WTC11 (cell line): ENCODE results near the gene VEZT.

ENCODE experiments used
- IRF2 ChIP-seq: sonication (generic); formaldehyde crosslinking; IDR thresholded peaks from 2 replicates; pipeline ENCODE4 v1.8.0; 2022; ENCODE audit warnings: low read depth, missing genetic modification reagents, borderline replicate concordance
- TF ChIP-seq, protein P1 (sequence below): sonication (generic); formaldehyde crosslinking; IDR thresholded peaks from 2 replicates; pipeline ENCODE4 v1.8.1; 2022; ENCODE audit warnings: low read depth, missing genetic modification reagents, borderline replicate concordance
- TF ChIP-seq, protein P2 (sequence below): fragments of 200-600 bp; IDR thresholded peaks from 2 replicates; pipeline ENCODE4 v1.8.0; 2022; ENCODE audit warnings: antibody characterized with exemption
- TF ChIP-seq, protein P3 (sequence below): fragments of 250-450 bp; sonication (Bioruptor Pico); conservative IDR thresholded peaks from 2 replicates; pipeline ENCODE4 v1.9.0; 2021; ENCODE audit warnings: mild to moderate bottlenecking

DNA sequence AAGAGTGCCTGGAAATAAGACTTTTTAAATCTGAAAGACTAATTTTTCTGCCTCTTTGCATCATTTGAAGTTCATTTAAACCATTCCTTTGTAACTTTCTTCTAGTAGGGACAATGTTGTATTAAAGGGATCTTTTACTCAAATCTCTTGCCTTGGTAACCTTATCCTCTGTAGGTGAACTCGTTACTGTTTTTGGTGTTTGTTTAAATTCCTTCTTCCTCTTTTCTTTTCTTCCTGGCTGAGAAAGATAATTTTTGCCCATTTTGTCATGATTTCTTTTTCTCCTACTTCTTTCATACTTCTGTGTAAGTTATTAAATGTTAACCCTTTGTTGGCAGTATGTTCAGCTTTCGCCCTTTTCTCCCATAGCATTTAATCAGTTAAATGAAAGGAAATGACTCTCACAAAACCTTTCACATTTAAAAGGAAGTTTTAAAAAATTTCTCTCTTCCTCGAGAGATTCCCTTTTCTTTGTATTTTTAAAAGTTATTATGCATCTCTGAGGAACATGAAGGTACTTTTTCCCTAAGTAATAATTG, 10.3 kb downstream of the VEZT start:
- TF ChIP-seq, protein P1, sequence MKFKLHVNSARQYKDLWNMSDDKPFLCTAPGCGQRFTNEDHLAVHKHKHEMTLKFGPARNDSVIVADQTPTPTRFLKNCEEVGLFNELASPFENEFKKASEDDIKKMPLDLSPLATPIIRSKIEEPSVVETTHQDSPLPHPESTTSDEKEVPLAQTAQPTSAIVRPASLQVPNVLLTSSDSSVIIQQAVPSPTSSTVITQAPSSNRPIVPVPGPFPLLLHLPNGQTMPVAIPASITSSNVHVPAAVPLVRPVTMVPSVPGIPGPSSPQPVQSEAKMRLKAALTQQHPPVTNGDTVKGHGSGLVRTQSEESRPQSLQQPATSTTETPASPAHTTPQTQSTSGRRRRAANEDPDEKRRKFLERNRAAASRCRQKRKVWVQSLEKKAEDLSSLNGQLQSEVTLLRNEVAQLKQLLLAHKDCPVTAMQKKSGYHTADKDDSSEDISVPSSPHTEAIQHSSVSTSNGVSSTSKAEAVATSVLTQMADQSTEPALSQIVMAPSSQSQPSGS (CRISPR knock-in tag), result no peak
- TF ChIP-seq, protein P2, sequence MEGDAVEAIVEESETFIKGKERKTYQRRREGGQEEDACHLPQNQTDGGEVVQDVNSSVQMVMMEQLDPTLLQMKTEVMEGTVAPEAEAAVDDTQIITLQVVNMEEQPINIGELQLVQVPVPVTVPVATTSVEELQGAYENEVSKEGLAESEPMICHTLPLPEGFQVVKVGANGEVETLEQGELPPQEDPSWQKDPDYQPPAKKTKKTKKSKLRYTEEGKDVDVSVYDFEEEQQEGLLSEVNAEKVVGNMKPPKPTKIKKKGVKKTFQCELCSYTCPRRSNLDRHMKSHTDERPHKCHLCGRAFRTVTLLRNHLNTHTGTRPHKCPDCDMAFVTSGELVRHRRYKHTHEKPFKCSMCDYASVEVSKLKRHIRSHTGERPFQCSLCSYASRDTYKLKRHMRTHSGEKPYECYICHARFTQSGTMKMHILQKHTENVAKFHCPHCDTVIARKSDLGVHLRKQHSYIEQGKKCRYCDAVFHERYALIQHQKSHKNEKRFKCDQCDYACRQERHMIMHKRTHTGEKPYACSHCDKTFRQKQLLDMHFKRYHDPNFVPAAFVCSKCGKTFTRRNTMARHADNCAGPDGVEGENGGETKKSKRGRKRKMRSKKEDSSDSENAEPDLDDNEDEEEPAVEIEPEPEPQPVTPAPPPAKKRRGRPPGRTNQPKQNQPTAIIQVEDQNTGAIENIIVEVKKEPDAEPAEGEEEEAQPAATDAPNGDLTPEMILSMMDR, result no peak
- TF ChIP-seq, protein P3, sequence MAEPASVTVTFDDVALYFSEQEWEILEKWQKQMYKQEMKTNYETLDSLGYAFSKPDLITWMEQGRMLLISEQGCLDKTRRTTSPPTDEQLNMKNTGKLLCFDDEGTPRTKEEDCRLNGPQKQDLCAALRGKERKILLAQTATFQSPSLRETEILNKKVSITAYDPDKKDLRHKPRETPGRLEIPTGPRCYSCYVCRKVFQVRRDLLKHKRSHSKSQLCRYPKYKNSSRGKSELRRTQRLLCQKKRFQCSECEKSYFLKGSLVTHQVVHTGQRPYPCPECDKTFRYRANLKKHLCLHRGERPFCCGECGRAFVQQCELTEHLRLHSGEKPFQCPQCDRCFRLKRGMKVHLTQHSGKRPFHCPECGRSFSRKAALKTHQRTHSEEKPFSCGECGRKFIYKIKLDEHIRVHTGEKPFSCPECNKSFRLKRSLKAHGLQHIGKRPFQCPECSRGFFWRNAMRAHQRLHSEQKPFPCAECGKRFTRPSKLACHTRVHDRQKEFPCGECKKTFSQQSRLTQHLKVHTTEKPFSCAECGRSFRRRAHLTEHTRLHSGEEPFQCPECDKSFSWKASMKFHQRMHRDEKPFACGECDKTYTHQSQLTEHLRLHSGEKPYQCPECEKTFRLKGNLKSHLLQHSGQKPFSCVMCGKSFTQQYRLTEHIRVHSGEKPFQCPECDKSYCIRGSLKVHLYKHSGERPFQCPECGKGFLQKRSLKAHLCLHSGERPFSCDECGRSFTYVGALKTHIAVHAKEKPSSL (CRISPR knock-in tag), result no peak
- TF ChIP-seq IRF2 (CRISPR knock-in tag), result no peak
